Erythroblast (primary cell): ENCODE results near the gene ZNF101.

ENCODE experiments used
- GATA1 ChIP-seq: IDR thresholded peaks from 2 replicates; pipeline ENCODE4 v1.6.1; 2011; ENCODE audit warnings: low read depth, mild to moderate bottlenecking, control low read depth, low read length, moderate library complexity
- POLR2A ChIP-seq: IDR thresholded peaks from 2 replicates; pipeline ENCODE4 v1.6.1; 2011; ENCODE audit warnings: mild to moderate bottlenecking, low read length

- TF ChIP-seq POLR2A (no peak), GATA1 (no peak)
Measured at GRCh38 chr19:19662871-19663255, 5.8 kb upstream of the ZNF101 start.
